Measurements from ENCODE around the gene C5orf63. TPM values are rescaled to one million over a fixed set of nuclear protein-coding genes. Genes with fewer than 3 reads are reported as not detected.

The C5orf63 gene
- total and polyA plus RNA-seq, 2 of the 8 experiments (the other 6 are each of a cell fraction or from before 2014, with no cell fraction given): 0.67 to 0.71 TPM

- Histone ChIP-seq H3K56ac (replicated peaks; ENCODE audit: insufficient read length, low read depth, low read length) (no peak overlapping the region), H4K91ac (replicated peaks; ENCODE audit: insufficient read length, low read length) (no peak overlapping the region), H3K23me2 (ENCODE audit: low read depth, low read length) (no peaks in the 10 kb centered on the region), H3K79me1 (ENCODE audit: low read depth, low read length) (no peaks in the 10 kb centered on the region), H2BK12ac (ENCODE audit: low read depth, low read length) (no peak overlapping the region), H2BK15ac (ENCODE audit: low read length) (no peak overlapping the region), H2AFZ (ENCODE audit: low read length) (no peak overlapping the region), H3K14ac (ENCODE audit: insufficient read length) (no peak overlapping the region), H3K4me1 (replicated peaks in 1 of 4; ENCODE audit: control insufficient read depth in 3 of 4, insufficient read depth in 4 of 4, low read length in 3 of 4) (peaks cover 0 to 2% (median 0%) of the 10 kb centered on the region in 4 experiments; a peak in 3 of 7 replicates), H3K18ac (ENCODE audit: extremely low read depth, low read length) (no peak overlapping the region), H3K79me2 (ENCODE audit: control insufficient read depth in 1 of 2, insufficient read depth in 2 of 2, low read length in 2 of 2) (no peaks in the 10 kb centered on the region), H3K23ac (ENCODE audit: insufficient read length) (no peak overlapping the region), H4K8ac (ENCODE audit: extremely low read depth, insufficient read depth, low read length) (no peak overlapping the region), H3K27me3 (replicated peaks in 1 of 4; ENCODE audit: control insufficient read depth in 3 of 4, extremely low read depth in 1 of 4, insufficient read depth in 3 of 4, low read length in 3 of 4) (no peaks in the 10 kb centered on the region), H3K4ac (replicated peaks; ENCODE audit: insufficient read length, low read depth, low read length) (no peak overlapping the region), H3K4me2 (ENCODE audit: insufficient read depth in 1 of 2, low read depth in 2 of 2, low read length in 2 of 2) (no peak overlapping the region), H2BK120ac (replicated peaks; ENCODE audit: low read depth, low read length) (no peak overlapping the region), H4K5ac (ENCODE audit: insufficient read length, low read depth, low read length) (no peak overlapping the region), H2BK5ac (ENCODE audit: low read depth, low read length) (no peak overlapping the region), H2AK5ac (ENCODE audit: low read depth, low read length) (no peak overlapping the region), H4K20me1 (replicated peaks in 1 of 2; ENCODE audit: control insufficient read depth in 1 of 2, insufficient read depth in 2 of 2, low read length in 2 of 2) (no peaks in the 10 kb centered on the region), H3K4me3 (ENCODE audit: extremely low read depth in 1 of 4, insufficient read depth in 2 of 4, low read depth in 3 of 4, low read length in 4 of 4) (no peak overlapping the region), H3K36me3 (ENCODE audit: control insufficient read depth in 2 of 4, insufficient read depth in 4 of 4, low read length in 3 of 4) (no peaks in the 10 kb centered on the region), H2BK20ac (ENCODE audit: low read length) (no peak overlapping the region), H3K9ac (replicated peaks in 1 of 4; ENCODE audit: extremely low read depth in 1 of 4, low read depth in 3 of 4, low read length in 3 of 4) (no peak overlapping the region), H3K9me3 (ENCODE audit: insufficient read depth in 2 of 2, low read depth in 1 of 2, low read length in 1 of 2) (no peaks in the 10 kb centered on the region), H3K27ac (ENCODE audit: low read depth, low read length) (no peak overlapping the region)
- POLR2A ChIA-PET (ENCODE audit: partially characterized antibody): no interaction called here
- CTCF ChIA-PET (ENCODE audit: partially characterized antibody): interaction anchor here (1.3 kb wide), 1 partner anchor 13 kb away, joined by 5 read pairs; no protein-coding TSS in a partner anchor
- FAIRE-seq (no peak), DNase-seq (ENCODE audit: low read depth in 1 of 2, low spot score in 2 of 2) (no peak)
- no peak for TF ChIP-seq POU5F1 (IDR thresholded peaks at IDR 0.05; ENCODE audit: low read depth, low read length)
- no peak for TF ChIP-seq SP2 (IDR thresholded peaks at IDR 0.05; ENCODE audit: low read length)
- no peak for TF ChIP-seq CTCF (IDR thresholded peaks at IDR 0.05; ENCODE audit: control extremely low read depth in 1 of 3, insufficient read depth in 1 of 3, low read depth in 1 of 3, low read length in 3 of 3)
- TF ChIP-seq SIN3A (conservative IDR thresholded peaks at IDR 0.05 in 1 of 2, IDR thresholded peaks at IDR 0.05 in 1 of 2; ENCODE audit: low read depth in 1 of 2, low read length in 2 of 2): no peak
- TF ChIP-seq RBBP5 (IDR thresholded peaks at IDR 0.05; ENCODE audit: borderline replicate concordance, low read depth, low read length): no peak
- no peak for TF ChIP-seq CHD1 (IDR thresholded peaks at IDR 0.05; ENCODE audit: low read depth, low read length)
- TF ChIP-seq EZH2 (IDR thresholded peaks at IDR 0.05; ENCODE audit: low read depth, low read length, severe bottlenecking): no peak
- TF ChIP-seq KDM4A (IDR thresholded peaks at IDR 0.05; ENCODE audit: low read depth, low read length, severe bottlenecking): no peak
- no peak for TF ChIP-seq HDAC6 (IDR thresholded peaks at IDR 0.05; ENCODE audit: low read depth, low read length)
- no peak for TF ChIP-seq SP4 (IDR thresholded peaks at IDR 0.05; ENCODE audit: low read length)
- TF ChIP-seq SAP30 (IDR thresholded peaks at IDR 0.05; ENCODE audit: insufficient read depth, insufficient replicate concordance, low read length): no peak
These were observed 6.6 kb downstream of the C5orf63 start for GRCh38 chr5:127066721-127067120.

All from H1 (cell line).